Stimulated activated CD4-positive, alpha-beta T cell treated with anti-CD3 and anti-CD28 coated beads, Interleukin-2, amount 100 ng/mL, for 48 hours (primary cell): ENCODE results near the gene TXN2.
"Not testable (repeated sequence)": the region's sequence is repeated elsewhere in the genome, so short reads cannot be mapped to it uniquely, and the experiment has no call there.

Source experiments
- DNase-seq, 2 donors: peaks; one replicate each; pipeline ENCODE4 v3.0.0-alpha.2; 2020

The TXN2 gene

GRCh38 chr22:36481393-36482168 is at the start of gene TXN2:
TXN2 (minus strand) TSS chr22:36481640; CDS start chr22:36480837, 803 bp downstream.
- DNase-seq: peak; percentile 90 to 94

GRCh38 chr22:36528795-36529751 is 47.6 kb upstream of the TXN2 start, which contains the start of gene EIF3D:
EIF3D (minus strand) TSS chr22:36529166; CDS start chr22:36526121, 3,045 bp downstream.
- DNase-seq: peak; percentile 97

GRCh38 chr22:36528341-36528740 is 46.9 kb upstream of the TXN2 start:
- no peak for DNase-seq

GRCh38 chr22:36522662-36523061 is 41.2 kb upstream of the TXN2 start:
- DNase-seq: no peak

- no peak for DNase-seq
Measured at GRCh38 chr22:36520423-36520822, 39.0 kb upstream of the TXN2 start.

- DNase-seq: not testable (repeated sequence)
Measured at GRCh38 chr22:36519906-36520305, 38.5 kb upstream of the TXN2 start.

GRCh38 chr22:36514766-36515165 is 33.3 kb upstream of the TXN2 start:
- DNase-seq: no peak

GRCh38 chr22:36512991-36513390 is 31.6 kb upstream of the TXN2 start:
- DNase-seq: no peak

- no peak for DNase-seq
Measured at GRCh38 chr22:36512333-36512732, 30.9 kb upstream of the TXN2 start.

GRCh38 chr22:36510966-36511881 is 29.8 kb upstream of the TXN2 start:
- peak in 1 of 2 donors; percentile 29 for DNase-seq

GRCh38 chr22:36510384-36510783 is 28.9 kb upstream of the TXN2 start:
- no peak for DNase-seq

GRCh38 chr22:36507518-36508010 is 26.1 kb upstream of the TXN2 start:
- no peak for DNase-seq

GRCh38 chr22:36506637-36507517 is 25.4 kb upstream of the TXN2 start, which contains the start of gene FOXRED2:
FOXRED2 (minus strand) TSS chr22:36507040; CDS start chr22:36506422, 618 bp downstream.
- peak; percentile 82 to 93 for DNase-seq

- DNase-seq: no peak
Measured at GRCh38 chr22:36505998-36506635, 24.7 kb upstream of the TXN2 start.

GRCh38 chr22:36497910-36498665 is 16.6 kb upstream of the TXN2 start:
- no peak for DNase-seq

- no peak for DNase-seq
Measured at GRCh38 chr22:36493690-36494110, 12.3 kb upstream of the TXN2 start.

- DNase-seq: no peak
Measured at GRCh38 chr22:36492109-36492508, 10.7 kb upstream of the TXN2 start.

GRCh38 chr22:36491155-36491554 is 9.7 kb upstream of the TXN2 start:
- DNase-seq: no peak

GRCh38 chr22:36486619-36487384 is 5.4 kb upstream of the TXN2 start:
- peak; percentile 49 to 55 for DNase-seq
